K562 (cell line): ENCODE results near the gene TALDO1. TPM values are rescaled to one million over a fixed set of nuclear protein-coding genes. Genes with fewer than 3 reads are reported as not detected.

Source experiments
- ATF6 ChIP-seq: sonication (generic); formaldehyde crosslinking; IDR thresholded peaks from 2 replicates; pipeline ENCODE4 v1.4.0; 2020; ENCODE audit warnings: mild to moderate bottlenecking, missing genetic modification reagents
- C11orf30 ChIP-seq: fragments of 450-650 bp; IDR thresholded peaks from 2 replicates; pipeline ENCODE4 v1.6.1; 2016; ENCODE audit warnings: low read depth, mild to moderate bottlenecking
- CC2D1A ChIP-seq: fragments of 450-650 bp; IDR thresholded peaks from 2 replicates; pipeline ENCODE4 v1.6.1; 2017; ENCODE audit warnings: mild to moderate bottlenecking
- ELF2 ChIP-seq: fragments of 250-450 bp; sonication (Bioruptor Pico); IDR thresholded peaks from 2 replicates; pipeline ENCODE4 v1.5.0; 2021; ENCODE audit warnings: mild to moderate bottlenecking
- HES1 ChIP-seq: fragments of 450-650 bp; IDR thresholded peaks from 2 replicates; pipeline ENCODE4 v1.6.1; 2016; ENCODE audit warnings: low read depth, mild to moderate bottlenecking, moderate library complexity
- HMG20A ChIP-seq: fragments of 450-650 bp; formaldehyde crosslinking; conservative IDR thresholded peaks from 2 replicates; pipeline ENCODE4 v1.4.0; 2020; ENCODE audit warnings: mild to moderate bottlenecking, mixed read lengths
- MYBL2 ChIP-seq, 2 experiments: fragments of 450-650 bp in 1 of 2; sonication (generic) in 1 of 2; formaldehyde crosslinking in 1 of 2; IDR thresholded peaks; 2 replicates each; pipeline versions ENCODE4 v1.6.1 to v1.8.1; 2017 to 2022; ENCODE audit warnings: borderline replicate concordance in 1 of 2, inconsistent platforms in 1 of 2, low read depth in 1 of 2, mild to moderate bottlenecking in 1 of 2, missing genetic modification reagents in 1 of 2, moderate library complexity in 1 of 2
- NFIC ChIP-seq: fragments of 450-650 bp; IDR thresholded peaks from 2 replicates; pipeline ENCODE4 v1.6.1; 2017; ENCODE audit warnings: mild to moderate bottlenecking, inconsistent platforms
- NR0B1 ChIP-seq: fragments of 450-650 bp; IDR thresholded peaks from one replicate; pipeline ENCODE4 v1.6.1; 2018; ENCODE audit warnings: mild to moderate bottlenecking, moderate library complexity; ENCODE audit not compliant: partially characterized antibody
- NR4A1 ChIP-seq, 2 experiments: fragments of 250-450 bp in 1 of 2; fragments of 450-650 bp in 1 of 2; sonication (Bioruptor Pico) in 1 of 2; IDR thresholded peaks; 2 replicates each; pipeline versions ENCODE4 v1.4.0 to v1.6.1; 2016 to 2020; ENCODE audit warnings: mild to moderate bottlenecking in 2 of 2, missing compliant biosample characterization in 1 of 2, missing genetic modification characterization in 1 of 2, moderate library complexity in 1 of 2
- POLR2H ChIP-seq: IDR thresholded peaks from 2 replicates; pipeline ENCODE4 v1.6.1; 2016; ENCODE audit warnings: missing genetic modification characterization, low read depth, mild to moderate bottlenecking, control low read depth, missing compliant biosample characterization, moderate library complexity
- THAP12 ChIP-seq: fragments of 250-450 bp; sonication (Bioruptor Pico); IDR thresholded peaks from 2 replicates; pipeline ENCODE4 v1.9.0; 2021; ENCODE audit warnings: mild to moderate bottlenecking, inconsistent platforms
- ZBED1 ChIP-seq: IDR thresholded peaks from 2 replicates; pipeline ENCODE4 v1.6.1; 2014
- ZBTB43 ChIP-seq: sonication (generic); formaldehyde crosslinking; IDR thresholded peaks from 2 replicates; pipeline ENCODE4 v1.8.0; 2023; ENCODE audit warnings: mild to moderate bottlenecking, missing genetic modification reagents
- ZNF184 ChIP-seq: sonication (generic); formaldehyde crosslinking; IDR thresholded peaks from 2 replicates; pipeline ENCODE4 v1.5.0; 2020; ENCODE audit warnings: missing genetic modification reagents
- ZNF639 ChIP-seq, 2 experiments: fragments of 200-800 bp in 1 of 2; sonication (Bioruptor generic) in 1 of 2; sonication (generic) in 1 of 2; formaldehyde crosslinking in 1 of 2; IDR thresholded peaks in 1 of 2; conservative IDR thresholded peaks in 1 of 2; 2 replicates each; pipeline versions ENCODE4 v1.5.0 to v1.6.1; 2016 to 2020; ENCODE audit warnings: missing compliant biosample characterization in 1 of 2, missing genetic modification characterization in 1 of 2, missing genetic modification reagents in 1 of 2
- polyA plus RNA-seq, 8 experiments: library from polyadenylated mRNA; depleted of rRNA in 4 of 8; stranded (reverse) in 5 of 8; unstranded in 3 of 8; fragments of >200 nt; fragmentation: Nextera tagmentation in 2 of 8; fragmentation: Illumina TruSeq in 1 of 8; extraction: Ambion mirVana in 2 of 8; extraction: Trizol in 1 of 8; gene quantifications; 2 replicates each; pipeline versions ENCODE4 v1.2.1 to v1.2.3, GENCODE V29; 2011 to 2014; ENCODE audit warnings: inconsistent platforms in 1 of 8, missing spikeins in 1 of 8
- total RNA-seq, 7 experiments: library from RNA; depleted of rRNA in 6 of 7; stranded (reverse); fragments of >200 nt in 6 of 7; fragmentation: Illumina TruSeq in 2 of 7; extraction: Trizol in 2 of 7; gene quantifications; 2 replicates each; pipeline versions ENCODE4 v1.2.1 to v1.2.3, GENCODE V29; 2011 to 2021; ENCODE audit warnings: low replicate concordance in 1 of 7

Gene TALDO1
- total and polyA plus RNA-seq, 9 of the 15 experiments (the other 6 are each of a cell fraction or from before 2014, with no cell fraction given): 260 to 541 (median 441) TPM

- TF ChIP-seq NR4A1 (CRISPR knock-in tag; IDR thresholded peaks at IDR 0.05): peak; percentile 77; the same call in 1 of the 2 replicates
- TF ChIP-seq NR4A1 (tag; IDR thresholded peaks at IDR 0.05): peak; percentile 71; the same call in 1 of the 2 replicates
- peak; percentile 95 for TF ChIP-seq C11orf30
- peak in 1 of 2 experiments; percentile 86; a peak in 2 of 4 replicates for TF ChIP-seq ZNF639 (CRISPR knock-in tag; conservative IDR thresholded peaks at IDR 0.05 in 1 of 2, IDR thresholded peaks at IDR 0.05 in 1 of 2)
- TF ChIP-seq NR0B1: no peak
- TF ChIP-seq ZNF184 (CRISPR knock-in tag): no peak
- 0 out of 2 replicates have a peak, but pooled peaks have one; percentile 40 for TF ChIP-seq ZBTB43 (CRISPR knock-in tag)
- TF ChIP-seq NFIC: peak; percentile 16
- TF ChIP-seq HES1: peak; percentile 11; the same call in 1 of the 2 replicates
- TF ChIP-seq CC2D1A: no peak
- no peak; the same call in 1 of the 2 replicates for TF ChIP-seq ATF6 (CRISPR knock-in tag)
- peak; percentile 67; the same call in 1 of the 2 replicates for TF ChIP-seq ZBED1
- peak; percentile 91 for TF ChIP-seq ELF2 (CRISPR knock-in tag)
- TF ChIP-seq MYBL2 (IDR thresholded peaks at IDR 0.05; ENCODE audit: low read depth): no peak
- TF ChIP-seq MYBL2 (CRISPR knock-in tag; IDR thresholded peaks at IDR 0.05; ENCODE audit: borderline replicate concordance): no peak
- TF ChIP-seq THAP12 (CRISPR knock-in tag): no peak
- TF ChIP-seq HMG20A: no peak
- peak; percentile 78 for TF ChIP-seq POLR2H (tag)
These were observed 62.2 kb downstream of the TALDO1 start, which contains the start of gene RPLP2 (continued) for GRCh38 chr11:809287-810039.
